Muscle of leg (tissue), 11 donors: ENCODE results near the gene TSPO. TPM values are rescaled to one million over a fixed set of nuclear protein-coding genes. Genes with fewer than 3 reads are reported as not detected.

Experiments used
- DNase-seq: peaks from one replicate; pipeline ENCODE4 v3.0.0; 2013
- H3K27ac ChIP-seq: one replicate; pipeline ENCODE4 v1.5.1; 2013; ENCODE audit warnings: mild to moderate bottlenecking, low read length, control low read depth
- H3K27me3 ChIP-seq: one replicate; pipeline ENCODE4 v1.6.1; 2013; ENCODE audit warnings: low read length; ENCODE audit not compliant: control insufficient read depth, insufficient read depth
- H3K36me3 ChIP-seq: one replicate; pipeline ENCODE4 v1.6.1; 2013; ENCODE audit warnings: low read length; ENCODE audit not compliant: control insufficient read depth, insufficient read depth
- H3K4me1 ChIP-seq: one replicate; pipeline ENCODE4 v1.6.1; 2013; ENCODE audit warnings: low read length; ENCODE audit not compliant: control insufficient read depth, insufficient read depth
- H3K4me3 ChIP-seq: one replicate; pipeline ENCODE4 v1.5.1; 2013; ENCODE audit warnings: low read length, control low read depth
- H3K9me3 ChIP-seq: replicated peaks from 2 replicates; pipeline ENCODE4 v1.6.1; 2013; ENCODE audit warnings: low read depth, low read length; ENCODE audit not compliant: control insufficient read depth
- WGBS: methylation state at CpG from one replicate; pipeline ENCODE4 v1.1.5; 2013; ENCODE audit warnings: missing lambda C conversion rate; ENCODE audit not compliant: insufficient coverage; 5-methylcytosine and 5-hydroxymethylcytosine counted together
- polyA plus RNA-seq, 8 donors: library from polyadenylated mRNA; unstranded; fragments of 120-200 nt; gene quantifications; one replicate each; pipeline versions ENCODE4 v1.2.1 to v1.2.3, GENCODE V29; 2013; ENCODE audit warnings: inconsistent platforms in 1 of 8, low replicate concordance in 1 of 8; ENCODE audit not compliant: insufficient read length in 8 of 8, insufficient read depth in 1 of 8
- total RNA-seq: library from RNA; stranded (reverse); fragments of 120-200 nt; gene quantifications from one replicate; pipeline ENCODE4 v1.2.4, GENCODE V29; 2013

The TSPO gene
- total and polyA plus RNA-seq, 9 donors, result 57.9 to 126 (median 70.1) TPM

DNA sequence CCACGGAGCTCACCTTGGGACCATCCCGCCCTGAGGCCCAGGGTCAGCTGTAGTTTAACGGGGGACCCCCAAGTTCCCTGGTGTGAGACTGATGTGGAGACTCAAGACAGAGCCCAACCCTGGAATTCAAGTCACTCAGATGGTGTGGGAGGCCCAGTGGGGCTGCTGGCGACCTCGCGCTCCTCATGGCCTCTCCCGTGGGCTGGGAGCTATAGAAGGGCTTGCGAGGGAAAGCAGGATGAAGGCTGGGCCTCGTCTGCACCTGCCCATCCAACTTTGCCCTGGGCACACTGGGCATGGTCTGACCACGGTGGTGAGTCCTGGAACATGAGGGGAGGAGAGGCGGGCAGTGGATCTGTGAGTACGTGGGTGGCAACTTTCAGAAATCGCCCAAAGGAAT lies 49.2 kb downstream of the TSPO start:
- H3K36me3 ChIP-seq, result no peaks in the 10 kb centered on the region
- no peak overlapping the region for H3K4me3 ChIP-seq
- no peak for DNase-seq
- H3K9me3 ChIP-seq, result no peaks in the 10 kb centered on the region
- no peaks in the 10 kb centered on the region for H3K27me3 ChIP-seq
- WGBS, result 82% methylated on average over 10 of the region's 13 CpGs
- peaks cover 9% of the 10 kb centered on the region for H3K4me1 ChIP-seq
- H3K27ac ChIP-seq, result no peak overlapping the region

DNA sequence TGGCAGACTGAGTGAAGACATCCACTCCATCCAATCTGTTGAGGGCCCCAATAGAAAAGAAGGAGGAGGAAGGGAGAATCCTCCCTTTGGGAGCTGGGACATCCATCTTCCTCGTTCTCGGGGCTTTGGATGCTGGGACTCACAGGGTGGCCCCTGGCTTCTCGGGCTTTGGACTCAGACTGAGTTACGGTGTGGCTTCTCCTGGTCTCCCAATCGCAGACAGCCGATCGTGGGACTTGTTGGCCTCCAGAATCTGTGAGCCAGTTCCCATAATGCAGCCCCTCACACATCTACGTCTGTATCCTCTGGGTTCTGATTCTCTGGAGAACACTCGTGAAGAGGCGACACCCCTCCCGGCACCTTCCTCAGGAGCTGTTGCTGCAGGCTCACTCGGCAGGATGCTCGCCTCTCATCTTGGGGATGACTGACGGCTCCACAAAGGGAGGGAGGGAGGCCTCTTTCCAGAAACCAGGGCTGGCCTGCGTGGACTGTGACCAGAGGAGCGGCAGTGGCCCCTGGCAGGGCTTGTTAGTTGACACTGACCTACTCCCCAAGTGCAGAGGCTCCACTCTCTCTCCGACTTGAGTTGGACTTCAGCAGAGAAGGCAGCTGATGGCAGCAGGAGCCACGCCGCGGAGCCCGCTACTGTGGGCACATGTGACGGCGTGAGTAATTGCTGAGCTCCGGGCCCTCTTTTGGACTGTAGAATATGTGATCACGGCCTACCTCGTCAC lies 50.3 kb downstream of the TSPO start:
- Histone ChIP-seq H3K4me3 (no peak overlapping the region), H3K27me3 (no peaks in the 10 kb centered on the region), H3K9me3 (no peaks in the 10 kb centered on the region), H3K27ac (no peak overlapping the region), H3K36me3 (no peaks in the 10 kb centered on the region), H3K4me1 (peaks cover 13% of the 10 kb centered on the region)
- WGBS, result 85% methylated on average over 20 of the region's 26 CpGs
- DNase-seq, result no peak

DNA sequence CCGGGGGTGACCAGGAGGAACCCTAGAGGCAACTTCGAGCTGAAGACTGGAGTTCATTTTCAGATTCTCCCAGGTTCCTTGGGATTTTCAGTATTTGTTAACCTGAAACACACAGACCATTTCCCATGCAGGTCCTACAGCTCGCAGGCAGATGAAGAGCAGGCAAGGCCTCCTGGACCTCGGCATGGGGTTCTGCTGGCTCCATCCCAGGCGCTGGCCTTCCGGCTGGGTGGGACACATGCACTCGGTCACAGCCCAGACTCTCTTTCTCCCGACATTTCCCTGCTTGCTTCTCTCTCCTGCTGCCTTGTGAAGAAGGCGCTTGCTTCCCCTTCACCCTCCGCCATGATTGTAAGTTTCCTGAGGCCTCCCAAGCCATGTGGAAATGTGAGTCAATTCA lies 51.0 kb downstream of the TSPO start:
- no peaks in the 10 kb centered on the region for H3K27me3 ChIP-seq

DNA sequence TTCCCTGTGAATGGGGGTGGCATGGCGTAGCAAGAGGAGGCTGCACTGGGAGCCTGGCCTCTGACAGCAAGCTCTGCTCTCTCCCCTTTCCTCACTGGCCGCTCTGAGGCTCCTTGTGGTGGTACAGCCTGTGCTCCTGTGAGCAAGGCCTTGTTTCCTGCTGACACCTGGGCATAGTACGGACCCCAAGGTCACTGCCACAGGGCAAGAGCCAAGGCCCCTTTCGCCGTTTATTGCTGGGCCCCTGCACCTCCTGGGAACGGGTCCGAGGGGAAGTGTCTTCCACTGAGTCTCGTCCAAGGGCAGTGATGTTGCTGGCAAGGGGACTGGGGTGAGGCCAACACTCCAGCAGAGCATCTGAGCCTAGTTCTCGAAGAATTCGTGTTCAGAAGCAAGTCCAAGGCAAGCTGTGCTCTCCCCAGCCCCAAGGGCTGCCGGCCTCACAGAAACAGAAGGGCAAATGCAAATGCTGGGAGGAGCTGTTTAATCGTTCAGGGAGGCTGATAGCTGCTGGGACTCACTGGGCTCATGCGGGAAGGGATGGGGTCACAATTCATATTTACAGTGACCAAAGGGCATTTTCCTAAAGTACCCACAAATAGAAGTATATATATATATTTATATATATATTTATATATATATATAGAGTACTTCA lies 51.5 kb downstream of the TSPO start:
- Histone ChIP-seq H3K36me3 (no peaks in the 10 kb centered on the region), H3K9me3 (no peaks in the 10 kb centered on the region), H3K4me1 (peaks cover 13% of the 10 kb centered on the region), H3K27me3 (no peaks in the 10 kb centered on the region), H3K27ac (no peak overlapping the region), H3K4me3 (no peak overlapping the region)
- no peak for DNase-seq
- WGBS, result 57% methylated on average over 10 of the region's 13 CpGs

More for the DNA sequence above, 51.0 kb downstream of the TSPO start:
- H3K4me3 ChIP-seq, result no peak overlapping the region
- H3K9me3 ChIP-seq, result no peaks in the 10 kb centered on the region
- H3K4me1 ChIP-seq, result peaks cover 13% of the 10 kb centered on the region
- WGBS, result 90% methylated on average over 7 of the region's 10 CpGs
- no peak overlapping the region for H3K27ac ChIP-seq
- H3K36me3 ChIP-seq, result no peaks in the 10 kb centered on the region
- no peak for DNase-seq

DNA sequence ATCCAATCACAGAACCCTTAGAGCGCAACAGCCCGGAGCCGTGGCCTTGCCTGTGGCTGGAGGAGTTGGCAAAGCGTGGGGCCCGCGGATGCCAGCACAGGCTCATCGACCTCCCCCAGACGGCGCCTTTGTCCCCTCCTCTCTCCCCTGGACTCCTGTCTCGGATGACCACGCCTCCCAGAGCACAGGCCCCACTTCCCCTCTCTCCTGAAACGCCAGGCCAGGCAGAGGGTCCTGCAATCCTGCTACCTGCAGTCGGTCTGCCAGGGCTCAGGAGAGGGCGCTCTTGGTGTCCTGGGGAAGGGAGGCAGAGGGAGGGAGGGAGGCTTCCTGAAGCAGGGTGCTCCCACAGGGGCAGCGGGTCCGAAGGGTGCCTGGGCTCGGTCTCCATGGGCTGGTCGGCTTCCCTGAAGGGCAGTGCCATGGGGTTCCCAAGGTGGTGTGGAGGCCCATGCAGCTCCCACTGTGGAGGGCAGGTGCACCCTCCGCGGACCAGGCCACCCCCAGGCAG lies 52.2 kb downstream of the TSPO start:
- peaks cover 13% of the 10 kb centered on the region for H3K4me1 ChIP-seq
- DNase-seq, result no peak
- H3K27ac ChIP-seq, result no peak overlapping the region
- H3K4me3 ChIP-seq, result no peak overlapping the region
- 66% methylated on average over 13 of the region's 20 CpGs for WGBS
- H3K36me3 ChIP-seq, result no peaks in the 10 kb centered on the region
- H3K27me3 ChIP-seq, result no peaks in the 10 kb centered on the region
- no peaks in the 10 kb centered on the region for H3K9me3 ChIP-seq

DNA sequence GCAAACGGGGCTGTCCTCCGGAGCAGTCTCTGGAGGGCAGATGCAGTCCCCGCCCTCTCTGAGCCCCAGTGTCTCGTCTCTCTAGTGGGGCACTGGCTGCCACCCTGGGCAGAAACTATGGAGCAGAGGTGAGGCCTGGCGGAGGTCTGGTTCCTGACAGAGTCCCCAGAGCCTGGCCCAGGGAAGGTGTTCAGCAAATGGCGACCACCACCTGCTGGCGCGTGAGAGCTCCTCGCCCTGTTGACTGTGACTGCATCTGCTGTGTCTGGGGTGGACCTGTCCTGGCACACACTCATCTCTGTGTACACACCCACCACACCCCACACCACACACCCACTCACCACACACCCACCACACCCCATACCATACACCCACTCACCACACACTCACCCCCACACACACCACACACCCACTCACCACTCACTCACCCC lies 53.9 kb downstream of the TSPO start:
- Histone ChIP-seq H3K4me3 (no peak overlapping the region), H3K27ac (no peak overlapping the region), H3K9me3 (no peaks in the 10 kb centered on the region), H3K27me3 (no peaks in the 10 kb centered on the region), H3K36me3 (no peaks in the 10 kb centered on the region), H3K4me1 (peaks cover 13% of the 10 kb centered on the region)
- no peak for DNase-seq
- 75% methylated on average over 7 of the region's 9 CpGs for WGBS

DNA sequence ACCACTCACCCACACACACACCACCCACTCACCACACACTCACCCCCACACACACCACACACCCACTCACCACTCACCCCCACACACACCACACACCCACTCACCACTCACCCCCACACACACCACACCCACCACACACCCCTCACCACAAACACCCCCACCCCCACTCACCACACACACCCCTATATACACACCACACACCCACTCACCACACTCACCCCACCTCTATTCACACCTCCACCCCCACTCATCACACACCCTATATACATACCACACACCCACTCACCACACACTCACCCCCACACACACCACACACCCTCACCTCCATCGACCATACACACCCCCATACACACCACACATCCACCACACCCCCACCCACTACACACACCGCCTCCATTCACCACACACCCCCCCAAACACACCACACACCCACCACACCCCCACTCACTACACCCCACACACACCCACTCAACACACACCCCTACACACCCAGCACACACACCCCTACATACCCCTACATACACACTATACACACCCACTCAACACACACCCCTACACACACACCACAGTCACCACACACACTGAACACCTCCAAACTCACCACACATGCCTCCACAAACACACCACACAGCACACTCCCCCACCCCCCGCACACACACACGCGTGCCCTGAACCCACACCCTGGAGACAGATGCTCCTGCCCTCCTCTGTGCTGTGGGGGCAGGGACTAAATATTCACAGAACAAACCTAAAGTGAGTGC lies 54.6 kb downstream of the TSPO start:
- 75% methylated on average over 2 of the region's 5 CpGs for WGBS
- no peak for DNase-seq
- H3K4me1 ChIP-seq, result peaks cover 13% of the 10 kb centered on the region
- H3K27ac ChIP-seq, result no peak overlapping the region
- H3K36me3 ChIP-seq, result no peaks in the 10 kb centered on the region
- H3K4me3 ChIP-seq, result no peak overlapping the region
- H3K27me3 ChIP-seq, result no peaks in the 10 kb centered on the region
- H3K9me3 ChIP-seq, result no peaks in the 10 kb centered on the region

DNA sequence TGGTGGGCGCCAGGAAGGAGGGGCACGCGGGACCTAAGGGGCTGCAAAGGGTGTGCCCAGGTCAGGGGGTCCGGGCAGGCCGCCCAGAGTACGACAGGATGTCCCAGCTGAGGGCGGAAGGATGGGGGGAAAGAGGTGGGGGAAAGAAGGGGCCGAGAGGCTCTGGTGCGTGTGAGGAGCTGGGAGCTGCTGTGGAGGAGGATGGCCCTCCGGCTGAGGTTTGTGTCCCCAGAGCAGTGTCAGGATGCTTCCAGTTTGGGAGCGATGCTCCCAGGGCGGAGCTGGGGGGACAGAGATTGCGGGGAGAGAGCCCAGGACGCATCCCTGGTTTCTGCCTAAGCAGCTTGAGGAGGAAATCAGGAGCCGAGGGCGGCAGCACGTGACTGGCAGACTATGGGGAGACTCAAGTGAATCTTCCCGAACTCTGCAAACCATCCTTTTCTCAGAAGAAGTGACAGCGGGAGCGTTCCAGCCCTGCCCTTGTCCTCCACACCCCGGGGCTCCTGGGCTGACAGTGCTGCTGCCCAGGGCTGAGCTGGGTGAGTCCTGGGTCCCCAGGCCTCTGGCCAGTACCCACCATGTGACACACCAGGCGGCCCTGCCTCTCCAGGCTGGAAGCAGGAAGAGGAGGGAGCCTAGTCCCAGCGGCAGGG lies 55.3 kb downstream of the TSPO start:
- DNase-seq, result no peak
- WGBS, result 56% methylated on average over 15 of the region's 23 CpGs
- no peaks in the 10 kb centered on the region for H3K36me3 ChIP-seq

DNA sequence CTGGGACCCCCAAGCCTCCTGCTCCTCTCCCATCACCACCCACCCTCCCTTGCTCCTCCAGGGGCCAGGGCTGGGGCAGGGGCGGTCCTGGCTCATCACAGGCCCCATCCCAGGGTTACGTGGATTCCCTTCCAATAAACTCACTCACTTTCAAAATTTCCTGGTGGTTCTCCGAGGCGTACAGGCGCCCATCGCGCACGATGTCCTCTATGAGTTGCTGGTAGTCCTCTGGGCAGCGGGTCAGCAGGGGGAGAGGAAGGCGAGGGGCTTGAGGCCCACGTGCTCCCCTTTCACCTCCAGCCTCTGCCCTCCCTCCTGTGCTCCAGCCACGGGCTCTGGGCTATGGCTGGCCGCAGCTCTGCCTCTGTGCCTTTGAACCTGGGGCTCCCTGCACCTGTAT lies 56.0 kb downstream of the TSPO start:
- DNase-seq, result no peak
- H3K9me3 ChIP-seq, result no peaks in the 10 kb centered on the region
- H3K36me3 ChIP-seq, result no peaks in the 10 kb centered on the region
- no peaks in the 10 kb centered on the region for H3K27me3 ChIP-seq
- no peak overlapping the region for H3K27ac ChIP-seq
- WGBS, result 91% methylated on average over 3 of the region's 13 CpGs
- H3K4me3 ChIP-seq, result no peak overlapping the region
- H3K4me1 ChIP-seq, result peaks cover 13% of the 10 kb centered on the region

More for the DNA sequence above, 55.3 kb downstream of the TSPO start:
- no peak overlapping the region for H3K4me3 ChIP-seq
- H3K4me1 ChIP-seq, result peaks cover 13% of the 10 kb centered on the region
- H3K27me3 ChIP-seq, result no peaks in the 10 kb centered on the region
- H3K9me3 ChIP-seq, result no peaks in the 10 kb centered on the region
- no peak overlapping the region for H3K27ac ChIP-seq
